Endothelial cell of umbilical vein (primary cell): ENCODE measurements around the gene KLLN. TPM values are rescaled to one million over a fixed set of nuclear protein-coding genes. Genes with fewer than 3 reads are reported as not detected.

Experiments
- BruUV-seq: library from RNA; stranded (reverse); fragments of 400-500 nt; replicated peaks from 2 replicates; lab custom pipeline; 2021; lab: Mats Ljungman, UMichigan
- CTCF ChIA-PET: fragments of 300-600, 350-600 bp; sonication (Branson Sonifier 250); formaldehyde crosslinking; loops from one replicate; lab custom pipeline; 2021; ENCODE audit warnings: antibody characterized with exemption, inconsistent platforms; lab: Charles Lee
- POLR2A ChIA-PET: fragments of 300-600, 350-600 bp; sonication (Branson Sonifier 250); formaldehyde crosslinking; loops from one replicate; lab custom pipeline; 2021; ENCODE audit warnings: antibody characterized with exemption, inconsistent platforms; lab: Charles Lee
- DNase-seq: peaks from one replicate; pipeline ENCODE4 v3.0.0-alpha.2; 2011; ENCODE audit warnings: low read depth, low spot score
- FAIRE-seq: peaks from 2 replicates; lab custom pipeline; 2011; peaks lifted over from hg19 to GRCh38; lab: Jason Lieb, UNC
- H2AFZ ChIP-seq: 2 replicates; pipeline ENCODE4 v1.6.0; 2012; ENCODE audit warnings: low read depth, low read length, control low read depth, inconsistent platforms
- H3K27ac ChIP-seq: 2 replicates; pipeline ENCODE4 v1.5.1; 2011; ENCODE audit warnings: low read depth, mild to moderate bottlenecking, control low read depth, low read length, moderate library complexity; ENCODE audit not compliant: insufficient read depth
- H3K27me3 ChIP-seq, 2 experiments: 2 replicates each; pipeline versions ENCODE4 v1.6.0 to v1.6.1; 2011; ENCODE audit warnings: low read length in 2 of 2, mixed read lengths in 1 of 2; ENCODE audit not compliant: control insufficient read depth in 2 of 2, insufficient read depth in 2 of 2
- H3K36me3 ChIP-seq, 2 experiments: 2 replicates in 1 of 2; 3 replicates in 1 of 2; pipeline ENCODE4 v1.5.1; 2011; ENCODE audit warnings: low read length in 2 of 2, mild to moderate bottlenecking in 1 of 2, moderate library complexity in 1 of 2; ENCODE audit not compliant: control insufficient read depth in 2 of 2, insufficient read depth in 2 of 2; ENCODE audit errors: extremely low read depth in 1 of 2
- H3K4me1 ChIP-seq: 3 replicates; pipeline ENCODE4 v1.5.1; 2011; ENCODE audit warnings: mild to moderate bottlenecking, low read length; ENCODE audit not compliant: control insufficient read depth, insufficient read depth; ENCODE audit errors: extremely low read depth
- H3K4me2 ChIP-seq: 2 replicates; pipeline ENCODE4 v1.6.1; 2011; ENCODE audit warnings: low read length, control low read depth, mixed read lengths; ENCODE audit not compliant: insufficient read depth
- H3K4me3 ChIP-seq, 3 experiments: fragments of 200-600 bp in 1 of 3; sonication (generic), shearing (Covaris generic) in 1 of 3; replicated peaks in 1 of 3; 2 replicates each; pipeline ENCODE4 v1.5.1; 2011 to 2016; ENCODE audit warnings: control low read depth in 3 of 3, low read length in 3 of 3, mild to moderate bottlenecking in 2 of 3, inconsistent platforms in 1 of 3, low read depth in 1 of 3, moderate library complexity in 1 of 3; ENCODE audit not compliant: insufficient read depth in 1 of 3
- H3K79me2 ChIP-seq: 2 replicates; pipeline ENCODE4 v1.6.0; 2012; ENCODE audit warnings: low read length, inconsistent platforms; ENCODE audit not compliant: control insufficient read depth, insufficient read depth
- H3K9ac ChIP-seq: replicated peaks from 2 replicates; pipeline ENCODE3; 2011; ENCODE audit warnings: low read length, control low read depth; ENCODE audit not compliant: insufficient read depth; ENCODE audit errors: extremely low read depth
- H3K9me1 ChIP-seq: replicated peaks from 3 replicates; pipeline ENCODE4 v1.6.0; 2011; ENCODE audit warnings: mild to moderate bottlenecking, low read length; ENCODE audit not compliant: control insufficient read depth, insufficient read depth; ENCODE audit errors: extremely low read depth
- H3K9me3 ChIP-seq: replicated peaks from 2 replicates; pipeline ENCODE4 v1.5.1; 2012; ENCODE audit warnings: low read length, inconsistent platforms; ENCODE audit not compliant: control insufficient read depth, insufficient read depth
- H4K20me1 ChIP-seq: replicated peaks from 2 replicates; pipeline ENCODE3; 2011; ENCODE audit warnings: mild to moderate bottlenecking, low read length; ENCODE audit not compliant: control insufficient read depth, insufficient read depth; ENCODE audit errors: extremely low read depth
- EZH2 ChIP-seq: IDR thresholded peaks from 2 replicates; pipeline ENCODE4 v1.6.1; 2012; ENCODE audit warnings: borderline replicate concordance, low read depth, mild to moderate bottlenecking, moderate library complexity, low read length, inconsistent platforms; ENCODE audit not compliant: severe bottlenecking
- FOS ChIP-seq: IDR thresholded peaks from 2 replicates; pipeline ENCODE4 v1.6.1; 2011; ENCODE audit warnings: mild to moderate bottlenecking, low read length, moderate library complexity, borderline replicate concordance; ENCODE audit not compliant: insufficient read depth
- GATA2 ChIP-seq: IDR thresholded peaks from 2 replicates; pipeline ENCODE4 v1.7.0; 2011; ENCODE audit warnings: low read depth, mild to moderate bottlenecking, moderate library complexity, mixed read lengths, low read length; ENCODE audit not compliant: insufficient read length, insufficient read depth
- JUN ChIP-seq: IDR thresholded peaks from 2 replicates; pipeline ENCODE4 v1.6.1; 2011; ENCODE audit warnings: borderline replicate concordance, low read depth; ENCODE audit not compliant: insufficient read length, insufficient read depth
- MYC ChIP-seq: IDR thresholded peaks from one replicate; pipeline ENCODE4 v1.6.1; 2011; ENCODE audit warnings: mild to moderate bottlenecking, low read depth, low read length
- POLR2A ChIP-seq: IDR thresholded peaks from 2 replicates; pipeline ENCODE4 v1.6.1; 2012; ENCODE audit warnings: low read depth, mild to moderate bottlenecking, control low read depth, low read length
- POLR2AphosphoS5 ChIP-seq: IDR thresholded peaks from 2 replicates; pipeline ENCODE4 v1.6.1; 2012; ENCODE audit warnings: low read depth, mild to moderate bottlenecking, control low read depth, low read length, moderate library complexity; ENCODE audit not compliant: insufficient read depth
- dilution Hi-C: fragments of 300-500 bp; cut with MboI; formaldehyde crosslinking; loops from one replicate; pipeline ENCODE4 v1.15.0; 2019; ENCODE audit warnings: low sequenced_read_pairs; ENCODE audit not compliant: extremely low pct_ligation_motif_present
- intact Hi-C: fragments of 100-400 bp; cut with micrococcal nuclease; formaldehyde crosslinking; loops from one replicate; pipeline ENCODE4 v1.10.0; 2022
- polyA plus RNA-seq, 4 experiments: library from polyadenylated mRNA; depleted of rRNA in 3 of 4; stranded (reverse) in 3 of 4; unstranded in 1 of 4; fragments of >200 nt; gene quantifications; 2 replicates each; pipeline versions ENCODE4 v1.2.1 to v1.2.3, GENCODE V29; 2011 to 2012; ENCODE audit warnings: missing spikeins in 1 of 4
- total RNA-seq: library from RNA; stranded (reverse); gene quantifications from 2 replicates; pipeline ENCODE4 v1.2.3, GENCODE V29; 2021
- TF ChIP-seq, protein P1 (sequence below): IDR thresholded peaks from 2 replicates; pipeline ENCODE4 v1.6.1; 2011; ENCODE audit not compliant: insufficient read depth, insufficient read length
- TF ChIP-seq, protein P2 (sequence below), 2 donors: IDR thresholded peaks; 1 replicate in 1 of 2; 2 replicates in 1 of 2; pipeline ENCODE4 v1.5.1; 2011; ENCODE audit warnings: low read length in 2 of 2, mild to moderate bottlenecking in 2 of 2, moderate library complexity in 2 of 2, control low read depth in 1 of 2, inconsistent platforms in 1 of 2, low read depth in 1 of 2; ENCODE audit not compliant: insufficient read depth in 1 of 2; ENCODE audit errors: extremely low read depth in 1 of 2

KLLN gene
- total and polyA plus RNA-seq, 2 donors (not counting 3 experiments of a cell fraction or from before 2014, with no cell fraction given) = 0.14 to 0.31 TPM

- no peak overlapping the region for H3K9ac ChIP-seq
- intact Hi-C loops = loop anchor here (1.0 to 10.0 kb wide), 4 partner anchors 201 to 528 kb away; no protein-coding TSS in a partner anchor
- no peaks in the 10 kb centered on the region for H3K9me1 ChIP-seq
- peaks cover 19% of the 10 kb centered on the region for H3K79me2 ChIP-seq
- H3K4me2 ChIP-seq = peak overlapping the region; percentile 15
- peaks cover 3% of the 10 kb centered on the region for H4K20me1 ChIP-seq
- no peak overlapping the region for H3K4me3 ChIP-seq
- dilution Hi-C loops = loop anchor here (25.0 kb wide), 1 partner anchor 701 kb away; no protein-coding TSS in a partner anchor
- no peaks in the 10 kb centered on the region for H3K9me3 ChIP-seq
- peaks cover 3% of the 10 kb centered on the region for H3K4me1 ChIP-seq
- ChIA-PET CTCF (interaction anchor here (0.8 to 10.2 kb wide), 12 partner anchors 10 to 692 kb away, joined by 3 to 178 read pairs (median 5); partner anchors contain the start of gene ATAD1), POLR2A (interaction anchor here (4.0 kb wide), 1 partner anchor 528 kb away, joined by 17 read pairs; no protein-coding TSS in a partner anchor)
- BruUV-seq = no TSS peak
- peak overlapping the region; percentile 86 for H2AFZ ChIP-seq
- no peak for FAIRE-seq
- no peaks in the 10 kb centered on the region for H3K36me3 ChIP-seq
- H3K27ac ChIP-seq = no peak overlapping the region
- TF ChIP-seq JUN (no peak), POLR2A (no peak), GATA2 (no peak), MYC (no peak), FOS (no peak), POLR2AphosphoS5 (no peak), EZH2 (no peak)
- TF ChIP-seq, protein P1, sequence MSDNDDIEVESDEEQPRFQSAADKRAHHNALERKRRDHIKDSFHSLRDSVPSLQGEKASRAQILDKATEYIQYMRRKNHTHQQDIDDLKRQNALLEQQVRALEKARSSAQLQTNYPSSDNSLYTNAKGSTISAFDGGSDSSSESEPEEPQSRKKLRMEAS = no peak
- TF ChIP-seq, protein P2, sequence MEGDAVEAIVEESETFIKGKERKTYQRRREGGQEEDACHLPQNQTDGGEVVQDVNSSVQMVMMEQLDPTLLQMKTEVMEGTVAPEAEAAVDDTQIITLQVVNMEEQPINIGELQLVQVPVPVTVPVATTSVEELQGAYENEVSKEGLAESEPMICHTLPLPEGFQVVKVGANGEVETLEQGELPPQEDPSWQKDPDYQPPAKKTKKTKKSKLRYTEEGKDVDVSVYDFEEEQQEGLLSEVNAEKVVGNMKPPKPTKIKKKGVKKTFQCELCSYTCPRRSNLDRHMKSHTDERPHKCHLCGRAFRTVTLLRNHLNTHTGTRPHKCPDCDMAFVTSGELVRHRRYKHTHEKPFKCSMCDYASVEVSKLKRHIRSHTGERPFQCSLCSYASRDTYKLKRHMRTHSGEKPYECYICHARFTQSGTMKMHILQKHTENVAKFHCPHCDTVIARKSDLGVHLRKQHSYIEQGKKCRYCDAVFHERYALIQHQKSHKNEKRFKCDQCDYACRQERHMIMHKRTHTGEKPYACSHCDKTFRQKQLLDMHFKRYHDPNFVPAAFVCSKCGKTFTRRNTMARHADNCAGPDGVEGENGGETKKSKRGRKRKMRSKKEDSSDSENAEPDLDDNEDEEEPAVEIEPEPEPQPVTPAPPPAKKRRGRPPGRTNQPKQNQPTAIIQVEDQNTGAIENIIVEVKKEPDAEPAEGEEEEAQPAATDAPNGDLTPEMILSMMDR (IDR thresholded peaks at IDR 0.05; ENCODE audit: extremely low read depth in 1 of 2, insufficient read depth in 1 of 2, low read depth in 1 of 2, low read length in 2 of 2) = no peak
- H3K27me3 ChIP-seq = no peaks in the 10 kb centered on the region
- DNase-seq = no peak
These were observed 2.4 kb downstream of the KLLN start for GRCh38 chr10:87860816-87861403.
